AG04450 (cell line): ENCODE measurements around the gene GFPT2. TPM values are rescaled to one million over a fixed set of nuclear protein-coding genes. Genes with fewer than 3 reads are reported as not detected.

Experiments
- CTCF ChIA-PET: fragments of 300-600, 350-600 bp; formaldehyde crosslinking; extraction: SDS; loops from one replicate; lab custom pipeline; 2022; ENCODE audit warnings: antibody characterized with exemption, inconsistent platforms; lab: Charles Lee
- POLR2A ChIA-PET: fragments of 350-600 bp; formaldehyde crosslinking; extraction: SDS; loops from one replicate; lab custom pipeline; 2021; ENCODE audit warnings: antibody characterized with exemption, inconsistent platforms; lab: Yijun Ruan, JAX
- DNase-seq: peaks from one replicate; pipeline ENCODE4 v3.0.0-alpha.2; 2011; ENCODE audit warnings: low read depth, low spot score
- H3K27ac ChIP-seq: one replicate; pipeline ENCODE4 v1.5.1; 2012; ENCODE audit warnings: low read depth, low read length, control low read depth
- H3K27me3 ChIP-seq: one replicate; pipeline ENCODE4 v1.6.0; 2012; ENCODE audit warnings: low read length; ENCODE audit not compliant: control insufficient read depth, insufficient read depth
- H3K4me3 ChIP-seq: 2 replicates; pipeline ENCODE4 v1.5.1; 2011; ENCODE audit warnings: mild to moderate bottlenecking, low read depth, low read length, control low read depth
- H3K9me3 ChIP-seq: 2 replicates; pipeline ENCODE4 v1.5.1; 2012; ENCODE audit warnings: low read length; ENCODE audit not compliant: control insufficient read depth, insufficient read depth
- CTCF ChIP-seq: IDR thresholded peaks from 2 replicates; pipeline ENCODE4 v1.5.1; 2011; ENCODE audit warnings: low read depth, low read length, control low read depth, inconsistent platforms
- polyA plus RNA-seq: library from polyadenylated mRNA; depleted of rRNA; stranded (reverse); fragments of >200 nt; gene quantifications from 2 replicates; pipeline ENCODE4 v1.2.3, GENCODE V29; 2011

GFPT2 gene
- polyA plus RNA-seq, 1 experiment = 15.1 TPM

- POLR2A ChIA-PET = no interaction called here
- no peak for TF ChIP-seq CTCF
- Histone ChIP-seq H3K4me3 (no peak overlapping the region), H3K27me3 (peaks cover 4% of the 10 kb centered on the region), H3K27ac (no peak overlapping the region), H3K9me3 (no peaks in the 10 kb centered on the region)
- DNase-seq = no peak
- CTCF ChIA-PET = no interaction called here
Measured at GRCh38 chr5:180367991-180368390, 14.9 kb upstream of the GFPT2 start.

DNA sequence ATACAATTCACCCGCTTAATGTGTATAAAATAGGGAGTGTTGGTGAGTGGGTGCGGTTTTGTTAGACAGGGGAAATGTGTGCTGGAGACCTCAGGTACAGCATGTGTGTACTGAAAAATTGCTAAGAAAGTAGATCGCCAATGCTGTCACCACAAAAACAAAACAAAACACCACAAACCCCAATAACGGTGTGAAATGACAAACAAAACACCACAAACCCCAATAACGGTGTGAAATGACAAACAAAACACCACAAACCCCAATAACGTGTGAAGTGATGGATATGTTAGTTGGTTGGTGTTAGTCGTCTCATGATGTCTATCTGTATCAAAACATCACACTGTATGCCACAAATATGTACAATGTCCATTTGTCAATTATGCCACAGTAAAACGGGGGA lies 14.2 kb upstream of the GFPT2 start:
- CTCF ChIA-PET = no interaction called here
- no peak for TF ChIP-seq CTCF
- H3K27ac ChIP-seq = no peak overlapping the region

DNA sequence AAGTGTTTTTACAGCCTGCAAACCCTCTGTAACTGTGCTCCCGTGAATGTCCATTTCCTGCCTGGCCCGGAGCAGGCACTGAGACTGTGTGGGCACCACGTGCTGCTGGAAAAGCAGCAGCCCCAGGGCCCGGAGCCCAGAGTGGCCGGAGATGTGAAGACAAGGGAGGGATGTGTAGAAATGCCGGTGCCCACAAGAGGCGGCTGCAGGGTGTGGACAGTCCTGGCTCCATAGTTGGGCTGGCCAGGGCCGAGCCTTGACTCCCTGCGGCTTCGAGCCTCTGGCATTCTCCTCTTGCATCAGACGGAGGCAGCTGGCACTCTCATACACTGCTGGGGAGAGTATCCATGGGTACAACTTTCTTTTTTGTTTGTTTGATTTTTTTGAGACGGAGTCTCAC lies 13.2 kb upstream of the GFPT2 start:
- no peak for TF ChIP-seq CTCF
- no peak overlapping the region for H3K27ac ChIP-seq
- ChIA-PET CTCF (interaction anchor here (2.4 kb wide), 1 partner anchor 105 kb away, joined by 7 read pairs; no protein-coding TSS in a partner anchor), POLR2A (no interaction called here)
- H3K27me3 ChIP-seq = peaks cover 4% of the 10 kb centered on the region
- no peaks in the 10 kb centered on the region for H3K9me3 ChIP-seq
- no peak for DNase-seq
- H3K4me3 ChIP-seq = no peak overlapping the region

More for the DNA sequence above, 14.2 kb upstream of the GFPT2 start:
- H3K4me3 ChIP-seq = no peak overlapping the region
- POLR2A ChIA-PET = no interaction called here
- H3K9me3 ChIP-seq = no peaks in the 10 kb centered on the region
- DNase-seq = no peak
- H3K27me3 ChIP-seq = peaks cover 4% of the 10 kb centered on the region

- Histone ChIP-seq H3K4me3 (no peak overlapping the region), H3K9me3 (no peaks in the 10 kb centered on the region), H3K27me3 (peaks cover 4% of the 10 kb centered on the region), H3K27ac (no peak overlapping the region)
- POLR2A ChIA-PET = no interaction called here
- no peak for DNase-seq
- CTCF ChIA-PET = interaction anchor here (2.4 kb wide), 1 partner anchor 105 kb away, joined by 7 read pairs; no protein-coding TSS in a partner anchor
- TF ChIP-seq CTCF = no peak
Measured at GRCh38 chr5:180365829-180366228, 12.7 kb upstream of the GFPT2 start.

GRCh38 chr5:180364306-180364856 lies 11.2 kb upstream of the GFPT2 start:
- TF ChIP-seq CTCF = no peak
- no peak overlapping the region for H3K4me3 ChIP-seq
- H3K9me3 ChIP-seq = peaks cover 2% of the 10 kb centered on the region; the same call in 1 of the 2 replicates
- DNase-seq = no peak
- no peak overlapping the region for H3K27ac ChIP-seq
- CTCF ChIA-PET = interaction anchor here (1.1 to 2.4 kb wide), 3 partner anchors 71 to 242 kb away, joined by 3 to 7 read pairs (median 5); no protein-coding TSS in a partner anchor
- POLR2A ChIA-PET = no interaction called here
- H3K27me3 ChIP-seq = peaks cover 4% of the 10 kb centered on the region
